Measurements from ENCODE around the gene MMRN1.

GRCh38 chr4:89997171-89997704 is 102.6 kb downstream of the MMRN1 start:
- TF ChIP-seq POLR2AphosphoS5 (IDR thresholded peaks at IDR 0.05) (no peak), POLR2A (IDR thresholded peaks at IDR 0.05) (no peak)
- TF ChIP-seq, protein P1, sequence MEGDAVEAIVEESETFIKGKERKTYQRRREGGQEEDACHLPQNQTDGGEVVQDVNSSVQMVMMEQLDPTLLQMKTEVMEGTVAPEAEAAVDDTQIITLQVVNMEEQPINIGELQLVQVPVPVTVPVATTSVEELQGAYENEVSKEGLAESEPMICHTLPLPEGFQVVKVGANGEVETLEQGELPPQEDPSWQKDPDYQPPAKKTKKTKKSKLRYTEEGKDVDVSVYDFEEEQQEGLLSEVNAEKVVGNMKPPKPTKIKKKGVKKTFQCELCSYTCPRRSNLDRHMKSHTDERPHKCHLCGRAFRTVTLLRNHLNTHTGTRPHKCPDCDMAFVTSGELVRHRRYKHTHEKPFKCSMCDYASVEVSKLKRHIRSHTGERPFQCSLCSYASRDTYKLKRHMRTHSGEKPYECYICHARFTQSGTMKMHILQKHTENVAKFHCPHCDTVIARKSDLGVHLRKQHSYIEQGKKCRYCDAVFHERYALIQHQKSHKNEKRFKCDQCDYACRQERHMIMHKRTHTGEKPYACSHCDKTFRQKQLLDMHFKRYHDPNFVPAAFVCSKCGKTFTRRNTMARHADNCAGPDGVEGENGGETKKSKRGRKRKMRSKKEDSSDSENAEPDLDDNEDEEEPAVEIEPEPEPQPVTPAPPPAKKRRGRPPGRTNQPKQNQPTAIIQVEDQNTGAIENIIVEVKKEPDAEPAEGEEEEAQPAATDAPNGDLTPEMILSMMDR (IDR thresholded peaks at IDR 0.05 in 8 of 11, conservative IDR thresholded peaks at IDR 0.05 in 3 of 11) = no peak
